HG03066 (cell line): ENCODE data around the gene RPL18.
"Not testable (repeated sequence)": the region's sequence is repeated elsewhere in the genome, so short reads cannot be mapped to it uniquely, and the experiment has no call there.

ENCODE experiments used
- ATAC-seq: cut with Tn5 transposase; IDR thresholded peaks from one replicate; pipeline ENCODE4 v1.9.1; 2021; ENCODE audit warnings: low read depth; ENCODE audit not compliant: unreplicated experiment

Gene RPL18

DNA sequence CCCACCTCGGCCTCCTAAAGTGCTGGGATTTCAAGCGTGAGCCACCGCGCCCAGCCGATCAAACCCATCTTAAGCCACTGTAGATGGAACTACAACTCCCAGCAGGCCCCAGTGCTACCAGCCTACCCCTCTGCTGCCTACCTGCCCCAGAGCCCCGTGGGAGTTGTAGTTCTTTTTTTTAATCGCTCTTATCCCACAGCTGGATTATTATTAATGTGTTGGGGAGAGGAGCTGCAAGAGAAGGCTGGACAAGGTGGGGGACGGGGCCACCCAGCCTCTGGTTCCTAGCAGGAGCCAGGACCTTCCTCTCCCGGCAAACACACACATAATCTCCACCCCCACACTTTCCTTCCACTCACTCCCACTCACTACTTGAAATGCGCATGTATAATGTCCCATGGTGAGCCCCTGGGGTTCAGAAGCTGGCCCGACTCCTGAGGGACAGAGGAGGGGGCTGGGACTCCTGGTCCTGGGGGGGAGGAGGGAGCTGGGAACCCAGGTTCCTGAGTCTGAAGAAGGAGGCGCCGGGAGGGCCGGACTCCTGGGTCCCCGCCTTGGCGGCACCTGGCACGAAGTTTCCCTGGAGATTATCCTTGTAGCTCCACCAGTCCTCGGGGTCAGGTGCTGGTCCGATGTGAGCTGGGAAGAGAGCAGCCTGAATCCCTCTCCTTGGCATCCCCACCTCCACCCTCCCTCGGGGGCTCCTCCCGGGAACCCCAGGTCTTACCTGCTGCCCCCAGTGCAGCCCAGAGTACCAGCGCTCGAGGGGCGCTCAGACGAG is 26.1 kb upstream of the RPL18 start:
- no peak for ATAC-seq

DNA sequence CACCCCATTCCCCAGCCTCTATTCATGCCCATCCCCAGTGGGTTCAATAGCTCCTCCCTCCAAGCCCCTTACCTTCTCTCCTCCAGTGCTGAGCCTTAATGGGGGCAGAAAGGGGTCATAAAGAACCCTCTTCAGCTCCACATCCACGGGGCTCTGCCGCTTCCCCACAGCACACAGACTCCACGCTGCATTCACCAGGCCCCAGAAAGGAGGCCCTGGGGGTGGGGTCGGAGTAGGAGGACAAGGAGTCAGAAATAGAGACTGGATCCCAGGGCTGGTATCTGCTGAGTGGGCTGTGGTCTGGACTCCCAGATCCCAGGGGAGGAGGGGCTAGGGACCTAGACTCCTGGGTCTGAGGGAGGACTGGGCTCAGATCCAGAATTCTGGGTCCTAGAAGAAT is 25.4 kb upstream of the RPL18 start:
- no peak for ATAC-seq

DNA sequence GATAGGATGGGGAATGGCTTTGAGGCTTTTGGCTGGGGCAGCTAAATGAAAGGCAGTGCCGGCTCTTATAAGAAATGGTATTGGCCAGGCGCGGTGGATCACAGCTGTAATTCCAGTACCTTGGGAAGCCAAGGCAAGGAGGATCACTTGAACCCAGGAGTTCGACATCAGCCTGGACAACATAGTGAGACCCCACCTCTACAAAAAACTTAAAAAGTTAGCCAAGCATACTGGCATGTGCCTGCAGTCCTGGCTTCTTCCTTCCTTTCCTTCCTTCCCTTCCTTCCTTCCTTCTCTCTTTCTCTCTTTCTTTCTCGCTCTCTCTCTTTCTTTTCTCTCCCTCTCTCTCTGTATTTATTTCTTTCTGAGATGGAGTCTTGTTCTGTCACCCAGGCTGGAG is 23.9 kb upstream of the RPL18 start:
- ATAC-seq = no peak

DNA sequence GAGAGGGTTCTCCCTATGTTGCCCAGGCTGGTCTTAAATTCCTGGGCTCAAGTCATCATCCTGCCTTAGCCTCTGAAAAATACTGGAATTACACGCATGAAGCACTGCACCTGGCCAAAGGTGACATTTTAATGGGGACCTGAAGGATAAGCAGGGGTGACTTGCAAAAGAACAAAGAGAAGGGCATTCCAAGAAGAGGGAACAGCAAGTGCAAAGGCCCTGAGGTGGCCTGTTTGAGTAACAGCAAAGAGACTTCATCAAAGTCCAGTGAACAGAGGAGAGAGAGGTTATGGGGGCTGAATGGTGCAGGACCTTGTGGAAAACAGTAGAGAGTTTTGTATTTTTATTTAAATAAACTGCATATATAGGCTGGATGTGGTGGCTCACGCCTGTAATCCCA is 22.9 kb upstream of the RPL18 start:
- no peak for ATAC-seq

DNA sequence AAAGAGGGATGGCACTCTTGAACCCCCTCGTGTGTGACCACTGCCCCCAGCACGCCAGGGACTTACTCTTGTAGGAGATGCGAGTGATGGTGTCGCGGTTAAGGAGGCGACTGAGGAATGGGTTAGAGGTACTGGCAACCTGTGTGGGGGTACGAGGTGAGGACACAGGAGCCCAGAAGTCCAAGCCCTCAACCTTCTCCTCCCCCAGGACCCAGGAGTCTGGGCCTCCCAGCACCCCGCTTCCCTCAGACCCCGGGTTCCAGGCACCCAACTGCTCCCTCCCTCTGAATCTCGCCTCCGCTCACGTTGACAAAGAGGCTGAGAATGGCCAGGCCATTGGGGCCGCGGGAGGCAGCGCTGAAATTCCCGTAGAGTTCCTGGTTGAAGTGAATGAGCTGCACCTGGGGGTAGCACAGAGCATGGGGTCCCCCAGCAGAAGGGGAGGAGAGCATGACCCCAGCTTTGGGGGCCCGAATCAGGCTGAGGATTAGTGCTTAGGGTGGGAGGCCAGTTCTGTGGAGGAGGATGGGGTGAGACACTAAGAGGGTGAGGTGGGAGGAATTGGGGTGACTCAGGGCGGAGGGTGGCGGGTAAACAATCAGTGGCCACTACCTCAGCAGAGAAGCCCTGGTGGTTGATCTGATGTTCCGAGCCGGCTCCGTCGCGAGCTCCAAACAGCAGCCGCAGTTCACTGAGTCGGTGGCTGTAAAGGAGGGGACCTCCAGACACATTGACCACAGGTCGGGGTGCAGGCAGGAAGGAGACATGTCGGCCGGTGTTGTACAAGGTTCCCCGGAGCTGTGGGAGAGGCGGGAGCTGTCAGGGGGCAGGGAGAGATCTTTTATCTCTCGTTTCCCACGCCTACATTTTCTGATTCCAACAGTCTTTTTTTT is 20.8 kb upstream of the RPL18 start:
- ATAC-seq = no peak

DNA sequence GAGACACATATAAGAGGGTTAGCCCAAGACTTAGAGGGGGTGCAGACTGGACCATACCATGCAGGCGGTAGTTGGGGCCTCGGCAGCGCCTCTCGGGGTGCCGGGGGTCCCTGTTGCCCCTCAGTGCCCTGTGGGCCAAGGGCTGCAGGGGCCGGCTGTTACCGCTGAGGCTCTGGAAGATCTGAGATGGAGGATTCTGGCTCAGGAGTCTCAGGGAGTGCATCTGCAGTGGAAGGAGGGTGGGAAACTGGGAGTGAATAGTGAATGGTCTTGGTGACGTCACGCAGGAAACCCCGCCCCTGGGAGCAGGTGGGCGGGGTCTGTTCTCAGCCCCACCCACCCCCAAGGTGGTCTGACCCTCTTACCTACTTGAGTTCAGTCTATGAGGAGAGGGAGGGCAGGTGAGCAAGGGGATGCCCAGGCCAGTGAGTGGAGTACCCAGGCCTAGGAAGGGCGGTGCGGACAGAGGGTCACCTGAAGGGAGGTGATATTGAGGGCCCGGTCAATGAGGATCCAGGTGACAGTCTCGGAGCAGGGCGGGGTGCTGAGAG is 19.9 kb upstream of the RPL18 start:
- ATAC-seq = no peak

DNA sequence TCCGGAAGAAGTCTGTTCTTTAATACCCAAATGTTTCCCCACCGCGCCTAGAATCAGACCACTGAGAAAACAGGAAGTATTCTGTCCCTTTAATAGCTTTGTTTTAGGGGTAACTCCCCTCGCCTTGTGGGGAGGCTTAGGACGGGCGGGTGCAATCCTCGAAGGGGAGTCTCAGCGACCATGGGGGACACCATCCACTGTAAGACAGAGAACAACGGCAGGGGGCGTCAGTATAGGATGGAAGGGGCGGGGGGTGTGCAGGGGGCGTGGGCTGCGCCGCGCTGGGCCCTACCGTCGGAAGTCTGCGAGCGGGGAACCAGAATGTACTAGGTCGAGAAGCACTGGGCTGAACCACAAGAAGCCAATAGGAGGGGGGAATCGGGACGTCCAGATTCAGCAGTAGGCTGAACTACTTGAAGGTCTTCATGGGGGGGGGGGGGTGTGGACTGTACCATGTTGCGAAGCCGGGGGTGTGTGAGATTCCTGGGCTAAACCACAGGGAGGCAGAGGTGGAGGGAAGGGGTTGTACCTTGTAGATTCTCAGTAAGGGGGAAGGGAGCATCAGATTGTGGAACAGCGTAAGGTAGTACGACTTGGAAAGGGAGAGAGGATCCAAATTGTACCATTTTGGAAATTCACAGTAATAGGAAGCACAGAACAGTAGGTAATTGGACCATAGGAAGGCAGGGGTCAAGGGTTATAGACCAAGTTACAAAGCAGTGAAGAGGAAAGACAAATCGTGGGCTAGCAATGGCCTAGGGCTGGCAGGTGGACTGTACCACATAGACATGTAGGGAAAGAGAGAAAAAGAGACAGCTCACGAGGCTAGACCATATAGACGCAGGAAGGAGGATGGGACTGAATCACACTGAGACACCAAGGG is 19.2 kb upstream of the RPL18 start:
- peak; percentile 18 for ATAC-seq

DNA sequence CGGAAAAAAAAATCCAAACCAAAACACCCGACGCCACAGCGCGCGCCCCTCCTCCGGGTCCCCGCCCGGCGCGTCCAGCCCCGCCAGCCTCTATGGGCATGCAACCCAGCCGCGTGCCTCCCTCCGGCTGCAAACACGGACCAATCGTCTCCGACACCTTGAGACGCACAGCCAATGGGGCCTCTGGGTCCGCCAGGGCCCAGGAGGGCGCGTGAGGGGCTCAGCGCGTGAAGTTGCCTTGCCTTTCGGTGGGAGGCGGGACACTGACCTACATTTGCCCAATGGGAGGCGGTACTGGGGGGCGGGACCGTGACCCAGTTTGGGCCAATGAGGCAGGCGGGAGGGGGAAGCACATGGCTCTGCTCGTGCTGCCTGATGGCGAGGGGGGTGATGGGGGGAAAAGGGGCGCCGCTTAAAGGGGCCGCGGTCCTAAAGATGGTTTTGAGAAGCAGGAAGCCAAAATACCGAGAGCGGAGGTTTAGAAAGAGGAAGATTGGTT is 18.5 kb upstream of the RPL18 start:
- ATAC-seq = peak; percentile 67

DNA sequence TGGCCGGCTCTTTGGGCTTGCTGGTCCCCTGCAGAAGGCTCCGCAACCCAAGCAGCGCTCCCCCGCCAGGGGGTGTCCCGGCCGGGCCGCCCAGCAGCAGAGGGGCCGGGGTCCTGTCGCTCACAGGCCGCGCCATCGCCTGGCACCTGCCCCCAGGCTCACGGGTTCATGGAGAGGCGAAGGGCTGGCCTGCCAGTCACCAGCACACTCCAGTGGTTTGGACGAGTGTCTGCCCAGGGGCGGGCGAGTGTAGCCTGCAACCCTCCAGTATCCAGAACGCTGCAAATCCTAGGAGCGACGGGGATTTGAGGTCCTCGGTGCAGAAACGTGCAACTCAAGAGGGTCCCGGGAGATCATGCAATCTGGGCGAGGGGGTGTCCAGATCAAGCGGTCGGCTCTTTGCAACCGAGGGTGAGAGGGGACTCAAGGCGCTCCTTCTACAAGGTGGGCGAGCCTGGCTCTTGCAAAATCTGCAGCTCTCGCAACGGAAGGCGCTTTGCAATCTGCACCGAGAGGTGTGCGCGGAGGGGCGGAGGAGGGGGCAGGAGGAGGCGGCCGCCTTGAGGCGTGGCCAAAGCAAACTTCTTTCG is 18.0 kb upstream of the RPL18 start, which contains the start of gene DBP:
Gene DBP (minus strand): TSS at position 521 of the 590 bp plus-strand sequence. CDS start 385 bp downstream, at position 136.
- ATAC-seq = no peak

DNA sequence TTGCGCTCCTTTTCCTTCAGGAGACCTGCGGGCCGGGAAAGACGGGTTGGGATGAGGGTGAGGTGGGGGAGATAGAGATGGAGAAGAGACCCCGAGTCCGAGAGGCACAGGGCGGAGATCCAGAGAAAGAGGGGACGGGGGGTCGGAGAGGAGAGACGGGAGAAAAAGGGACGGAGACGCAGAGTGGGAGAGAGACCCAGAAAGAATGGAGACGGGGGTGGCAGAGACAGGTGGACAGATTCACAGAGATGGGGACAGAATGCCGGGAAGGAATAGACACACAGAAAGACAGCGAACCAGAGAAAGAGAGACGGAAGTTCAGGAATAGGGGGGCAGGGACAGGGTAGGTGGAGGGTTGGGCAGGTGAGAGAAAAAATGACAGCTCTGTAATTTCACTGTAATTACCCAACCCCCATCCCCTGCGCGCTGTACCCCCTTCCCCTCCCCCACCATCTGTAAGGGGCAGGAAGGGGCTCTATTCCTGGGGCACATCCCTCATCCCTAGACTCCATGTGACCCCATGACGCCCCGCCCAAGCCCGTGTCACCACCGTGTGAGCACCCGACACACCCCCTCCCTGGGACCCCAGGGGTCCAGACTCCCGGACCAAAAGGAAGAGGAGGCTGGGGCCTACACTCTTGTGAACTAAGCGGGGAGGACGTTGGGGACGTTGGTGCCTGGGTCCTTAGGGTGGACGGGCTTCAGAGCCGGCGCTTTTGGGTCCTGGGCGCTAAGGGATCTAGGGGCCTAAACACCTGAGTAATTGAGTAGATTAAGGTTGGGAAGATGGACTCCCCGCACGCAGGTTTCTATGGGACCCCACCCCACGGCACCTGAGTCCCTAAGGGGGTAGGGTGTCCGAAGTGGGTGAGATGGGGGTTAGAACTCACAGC is 17.2 kb upstream of the RPL18 start:
- no peak for ATAC-seq

DNA sequence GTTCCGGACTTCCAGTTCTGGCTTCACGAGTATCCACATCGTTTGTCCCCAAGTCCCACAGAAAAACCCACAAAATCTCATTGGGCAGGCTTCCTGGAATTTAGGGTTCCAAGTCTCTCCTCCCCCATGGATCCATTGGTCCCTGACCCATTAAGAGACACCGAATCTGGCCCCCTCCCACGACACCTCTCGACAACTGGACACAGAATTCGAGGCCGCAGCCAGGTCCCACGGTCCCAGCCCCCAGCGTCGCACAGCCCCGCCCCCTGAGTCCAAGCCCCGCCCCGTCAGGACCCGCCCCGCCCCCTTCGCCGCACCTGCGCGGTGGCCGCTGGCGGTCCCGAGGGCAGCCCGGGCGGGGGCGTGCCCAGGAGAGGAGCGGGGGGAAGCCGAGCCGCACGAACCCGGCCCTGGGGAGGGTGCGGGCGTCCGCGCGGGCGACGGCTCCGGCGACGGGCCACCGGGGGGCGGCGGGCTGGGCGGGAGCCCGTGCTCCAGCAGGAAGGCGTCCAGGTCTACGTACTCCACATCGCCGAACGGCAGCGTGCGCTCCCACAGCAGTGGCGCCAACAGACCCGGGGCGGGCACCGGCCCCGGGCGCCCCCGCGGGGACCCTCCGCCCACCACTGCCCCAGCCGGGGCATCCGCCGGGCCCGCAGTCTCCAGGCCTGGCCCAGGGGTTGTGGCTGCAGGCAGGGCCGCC is 16.4 kb upstream of the RPL18 start:
- ATAC-seq = no peak

DNA sequence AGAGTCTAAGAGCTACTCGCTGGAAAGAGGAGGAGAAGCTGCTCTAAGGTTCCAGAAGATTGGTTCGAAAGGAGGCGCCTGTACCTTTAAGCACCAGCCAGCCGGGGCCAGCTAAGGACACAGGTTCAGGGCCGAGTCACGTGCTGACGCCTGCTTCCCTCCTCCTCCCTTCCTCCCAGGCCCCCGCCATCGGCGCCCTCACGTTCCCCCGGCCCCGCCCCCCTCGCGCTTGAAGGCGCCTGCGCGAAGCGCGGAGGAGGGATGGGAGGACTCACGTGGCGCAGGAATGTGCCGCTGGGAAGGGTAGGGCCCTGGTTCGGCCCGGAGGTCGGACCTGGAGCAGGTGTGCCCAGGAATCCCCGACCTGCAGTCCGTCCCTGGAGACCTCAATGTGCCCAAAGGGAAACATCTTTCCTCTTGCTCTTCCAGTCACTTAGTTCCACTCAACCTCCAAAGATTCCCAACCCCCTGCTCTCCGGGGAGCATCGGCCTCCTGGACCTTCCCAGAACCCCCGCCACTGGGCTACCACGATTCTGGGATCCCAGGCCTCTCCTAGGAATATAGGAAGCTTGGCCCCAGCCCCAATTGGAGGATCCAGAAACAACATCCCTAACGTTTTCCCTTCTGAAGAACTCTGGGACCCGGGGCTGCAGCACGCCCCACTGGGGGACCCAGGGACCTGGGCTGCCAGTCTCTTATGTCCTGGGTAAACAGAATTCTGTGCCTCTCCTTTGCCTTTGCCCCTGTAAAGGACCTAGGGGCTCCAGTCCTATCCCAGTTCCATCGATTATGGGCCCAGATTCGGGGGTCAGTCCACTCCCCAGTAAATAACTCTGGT is 15.7 kb upstream of the RPL18 start:
- peak; percentile 29 for ATAC-seq

DNA sequence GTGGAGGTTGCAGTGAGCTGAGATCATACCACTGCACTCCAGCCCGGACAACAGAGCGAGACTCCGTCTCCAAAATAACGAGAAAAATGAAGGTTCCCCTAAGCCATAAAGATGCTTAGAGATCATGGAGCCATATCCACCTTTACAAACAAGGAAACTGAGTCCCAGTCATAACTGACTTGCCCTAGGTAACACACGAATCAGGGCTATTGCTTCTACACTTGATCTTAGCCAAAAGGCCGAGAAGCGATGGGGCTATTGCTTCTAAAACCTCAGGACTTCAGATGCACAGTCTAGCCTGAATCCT is 15.0 kb upstream of the RPL18 start:
- no peak for ATAC-seq

DNA sequence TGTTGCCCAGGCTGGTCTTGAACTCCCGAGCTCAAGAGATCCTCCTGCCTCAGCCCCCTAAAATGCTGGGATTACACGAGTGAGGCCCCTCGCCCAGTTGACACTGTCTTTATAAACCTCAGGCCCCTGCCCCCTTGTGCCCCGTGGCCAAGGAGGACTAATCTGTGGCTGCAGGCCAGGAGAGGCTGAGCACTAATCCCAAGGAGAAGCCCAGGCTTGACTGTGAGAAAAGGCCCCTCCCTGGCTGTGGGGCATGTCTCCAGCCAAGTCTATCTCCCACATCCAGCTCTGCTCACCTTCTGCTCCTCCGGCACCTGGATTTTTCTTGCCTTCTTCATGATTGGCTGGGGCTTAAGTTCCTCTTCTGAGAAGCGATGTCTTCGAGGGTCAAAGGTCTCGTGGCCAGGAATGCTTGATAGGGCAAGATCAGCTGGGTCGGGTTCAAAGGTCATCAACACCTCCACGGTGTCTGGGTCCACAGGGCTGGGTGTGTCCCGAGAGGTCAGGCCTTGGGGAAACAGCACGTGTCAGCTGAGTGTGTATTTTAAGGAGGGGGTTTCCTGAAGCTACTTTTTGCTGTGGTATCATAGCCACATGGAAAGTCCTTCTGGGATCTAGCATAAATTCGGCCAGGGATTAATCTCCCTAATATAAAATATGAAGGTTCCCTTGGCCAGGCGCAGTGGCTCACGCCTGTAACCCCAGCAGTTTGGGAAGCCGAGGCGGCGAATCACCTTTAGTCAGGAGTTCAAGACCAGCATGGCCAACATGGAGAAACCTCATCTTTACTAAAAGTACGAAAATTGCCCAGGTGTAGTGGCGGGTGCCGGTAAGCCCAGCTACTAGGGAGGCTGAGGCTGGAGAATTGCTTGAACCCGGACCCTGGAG is 14.4 kb upstream of the RPL18 start:
- no peak for ATAC-seq

DNA sequence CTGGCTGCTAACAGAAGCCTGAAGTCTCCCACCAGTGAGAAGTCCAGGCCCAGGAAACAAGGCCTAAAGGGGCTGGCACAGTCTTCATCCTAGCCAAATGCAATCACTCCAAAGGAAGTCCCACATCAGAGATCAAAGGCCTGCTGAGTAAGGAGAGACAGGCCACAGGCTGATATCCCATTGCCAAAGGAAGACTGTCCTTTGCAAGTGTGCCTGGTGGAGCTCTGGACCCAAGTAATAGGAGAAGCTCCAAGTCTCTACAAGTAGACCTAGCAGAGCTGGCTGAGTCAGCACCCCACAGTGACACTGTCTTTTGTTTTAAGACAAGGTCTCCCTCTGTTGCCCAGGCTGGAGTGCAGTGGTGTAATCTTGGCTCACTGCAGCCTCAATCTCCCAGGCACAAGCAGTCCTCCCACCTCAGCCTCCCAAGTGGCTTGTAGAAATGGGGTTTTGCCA is 13.7 kb upstream of the RPL18 start:
- no peak for ATAC-seq

DNA sequence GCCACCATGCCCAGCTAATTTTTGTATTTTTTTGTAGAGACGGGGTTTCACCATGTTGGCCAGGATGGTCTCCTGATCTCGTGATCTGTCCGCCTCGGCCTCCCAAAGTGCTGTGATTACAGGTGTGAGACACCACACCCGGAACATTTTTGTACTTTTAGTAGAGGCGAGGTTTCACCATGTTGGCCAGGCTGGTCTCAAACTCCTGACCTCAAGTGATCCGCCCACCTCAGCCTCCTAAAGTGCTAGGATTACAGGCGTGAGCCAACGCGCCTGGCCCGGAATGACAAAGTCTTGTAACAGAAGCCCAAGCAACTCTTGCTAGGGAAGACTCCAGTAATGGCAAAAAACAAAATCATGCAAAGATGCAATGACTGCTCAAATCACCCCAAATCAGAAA is 13.3 kb upstream of the RPL18 start:
- not testable (repeated sequence) for ATAC-seq

DNA sequence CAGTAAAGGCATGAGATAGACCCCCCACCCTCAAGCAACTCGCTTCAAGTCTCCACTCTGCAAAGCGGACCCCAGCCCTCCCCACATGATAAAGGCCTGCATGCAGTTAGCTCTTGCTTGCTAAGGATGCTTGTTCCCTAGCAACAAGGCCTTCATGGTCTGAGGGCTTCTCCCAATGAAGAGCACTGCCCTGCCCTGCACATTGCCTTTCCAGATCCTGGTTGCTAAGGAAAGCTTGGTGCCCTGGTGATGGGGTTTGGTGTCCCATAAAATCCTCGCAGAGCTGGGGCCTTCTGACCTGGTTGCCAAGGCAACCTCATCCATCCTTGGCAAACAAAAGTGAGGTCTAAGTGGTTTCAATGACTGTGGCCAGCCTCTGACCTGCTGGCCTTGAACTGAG is 12.2 kb upstream of the RPL18 start:
- no peak for ATAC-seq
